H1 (cell line): ENCODE measurements around the gene DNAJC7. TPM values are rescaled to one million over a fixed set of nuclear protein-coding genes. Genes with fewer than 3 reads are reported as not detected.

Experiments used
- ATF3 ChIP-seq: IDR thresholded peaks from 2 replicates; pipeline ENCODE4 v1.6.1; 2011; ENCODE audit warnings: low read depth, mild to moderate bottlenecking, low read length; ENCODE audit not compliant: insufficient read depth
- CEBPB ChIP-seq: IDR thresholded peaks from 2 replicates; pipeline ENCODE4 v1.6.1; 2012; ENCODE audit warnings: low read depth, low read length
- POLR2A ChIP-seq, 2 experiments: IDR thresholded peaks; 1 replicate in 1 of 2; 2 replicates in 1 of 2; pipeline ENCODE4 v1.6.1; 2011; ENCODE audit warnings: low read depth in 2 of 2, low read length in 2 of 2, mild to moderate bottlenecking in 2 of 2; ENCODE audit errors: control extremely low read depth in 1 of 2
- POLR2AphosphoS5 ChIP-seq: IDR thresholded peaks from 2 replicates; pipeline ENCODE4 v1.6.1; 2011; ENCODE audit warnings: low read depth, low read length
- POU5F1 ChIP-seq: IDR thresholded peaks from 2 replicates; pipeline ENCODE4 v1.6.1; 2011; ENCODE audit warnings: low read depth, mild to moderate bottlenecking, low read length, moderate library complexity
- RAD21 ChIP-seq, 2 experiments: IDR thresholded peaks in 1 of 2; conservative IDR thresholded peaks in 1 of 2; 2 replicates each; pipeline ENCODE4 v1.6.1; 2011; ENCODE audit warnings: low read depth in 2 of 2, low read length in 2 of 2, improper control_type of control experiment in 1 of 2, inconsistent platforms in 1 of 2, mild to moderate bottlenecking in 1 of 2, moderate library complexity in 1 of 2
- TCF12 ChIP-seq: IDR thresholded peaks from 2 replicates; pipeline ENCODE4 v1.6.1; 2011; ENCODE audit warnings: low read depth, mild to moderate bottlenecking, low read length
- polyA plus RNA-seq, 7 experiments: library from polyadenylated mRNA; depleted of rRNA in 3 of 7; stranded (reverse) in 5 of 7; unstranded in 2 of 7; fragments of >200 nt in 5 of 7; fragments of 200-250 nt in 2 of 7; gene quantifications; 1 replicate in 5 of 7; 2 replicates in 1 of 7; 4 replicates in 1 of 7; pipeline versions ENCODE4 v1.2.1 to v1.2.3, GENCODE V29; 2011 to 2013; ENCODE audit warnings: missing spikeins in 2 of 7, mixed read lengths in 2 of 7
- total RNA-seq: library from RNA; stranded (reverse); fragmentation: NEBNext Ultra II Directional; extraction: Animal tissue kit (Norgen Biotek cat#: 25700); gene quantifications from 2 replicates; pipeline ENCODE4 v1.2.1, GENCODE V29; 2021

Gene DNAJC7
- total and polyA plus RNA-seq, 2 of the 8 experiments (the other 6 are each of a cell fraction or from before 2014, with no cell fraction given) = 31.0 to 148 TPM

GRCh38 chr17:42019509-42020404 lies 2.5 kb upstream of the DNAJC7 start, which contains the start of gene NKIRAS2 (continued):
- no peak for TF ChIP-seq CEBPB
- no peak for TF ChIP-seq POLR2AphosphoS5
- TF ChIP-seq TCF12 = no peak
- TF ChIP-seq ATF3 = no peak
- no peak for TF ChIP-seq POU5F1
- TF ChIP-seq RAD21 (IDR thresholded peaks at IDR 0.05 in 1 of 2, conservative IDR thresholded peaks at IDR 0.05 in 1 of 2; ENCODE audit: low read depth in 2 of 2, low read length in 2 of 2) = peak in 1 of 2 experiments; percentile 33; a peak in 2 of 4 replicates
- TF ChIP-seq POLR2A (IDR thresholded peaks at IDR 0.05; ENCODE audit: control extremely low read depth in 1 of 2, low read depth in 2 of 2, low read length in 2 of 2) = peak in 1 of 2 experiments; percentile 77; a peak in 1 of 3 replicates
